ENCODE data around the gene CASP12. TPM values are rescaled to one million over a fixed set of nuclear protein-coding genes. Genes with fewer than 3 reads are reported as not detected.

Gene CASP12
- total and polyA plus RNA-seq, 9 of the 15 experiments (the other 6 are each of a cell fraction or from before 2014, with no cell fraction given): not detected

- FAIRE-seq (no peak), DNase-seq (ENCODE audit: extremely low read depth in 1 of 4, low spot score in 3 of 4) (no peak), ATAC-seq (no peak)
- Histone ChIP-seq H4K20me1 (replicated peaks; ENCODE audit: control insufficient read depth, insufficient read depth, low read length) (no peaks in the 10 kb centered on the region), H3K4me1 (replicated peaks in 1 of 2; ENCODE audit: control insufficient read depth in 2 of 2, insufficient read depth in 2 of 2, low read length in 2 of 2) (no peaks in the 10 kb centered on the region), H3K4me2 (ENCODE audit: insufficient read depth, low read length) (no peak overlapping the region), H3K9me3 (replicated peaks; ENCODE audit: control insufficient read depth, insufficient read depth, low read depth, low read length) (no peaks in the 10 kb centered on the region), H3K9me1 (ENCODE audit: control insufficient read depth, insufficient read depth, low read length) (no peaks in the 10 kb centered on the region), H3K27me3 (ENCODE audit: control insufficient read depth in 2 of 2, insufficient read depth in 2 of 2, low read length in 2 of 2) (no peaks in the 10 kb centered on the region), H3K36me3 (ENCODE audit: control insufficient read depth, insufficient read depth, low read length) (no peaks in the 10 kb centered on the region), H2AFZ (ENCODE audit: low read depth, low read length) (no peak overlapping the region), H3K27ac (ENCODE audit: extremely low read depth, low read depth, low read length) (no peak overlapping the region), H3K79me2 (ENCODE audit: control insufficient read depth, insufficient read depth, low read length) (no peaks in the 10 kb centered on the region), H3K4me3 (no peak overlapping the region), H3K9ac (ENCODE audit: insufficient read depth in 1 of 2, low read depth in 2 of 2, low read length in 2 of 2) (no peak overlapping the region)
- ChIA-PET POLR2A (no interaction called here), CTCF (ENCODE audit: low intra/inter-chr PET ratio) (no interaction called here)
- intact Hi-C loops (cut with micrococcal nuclease) (no loop called here), in situ Hi-C loops (cut with MboI) (no loop called here)
- no peak for TF ChIP-seq ELK3 (CRISPR knock-in tag; IDR thresholded peaks at IDR 0.05)
- 0% methylated on average over 3 of the region's 3 CpGs for WGBS (ENCODE audit: insufficient coverage, low coverage, missing lambda C conversion rate)
- no TSS peak for BruUV-seq (replicated peaks)
Observed at GRCh38 chr11:104881117-104881794, 17.0 kb downstream of the CASP12 start.

- whole genome bisulfite sequencing (ENCODE audit: insufficient coverage, low coverage, missing lambda C conversion rate): under 1% methylated on average over 5 of the region's 5 CpGs
- FAIRE-seq: no peak
- CTCF ChIA-PET (ENCODE audit: low intra/inter-chr PET ratio): no interaction called here
Observed at GRCh38 chr11:104879514-104880190, 18.6 kb downstream of the CASP12 start.

More at GRCh38 chr11:104879514-104880190, 18.6 kb downstream of the CASP12 start:
- H3K79me2 ChIP-seq (ENCODE audit: control insufficient read depth, insufficient read depth, low read length): no peaks in the 10 kb centered on the region
- in situ Hi-C loops (cut with MboI) (no loop called here), intact Hi-C loops (cut with micrococcal nuclease) (no loop called here)
- no peak for TF ChIP-seq SMAD3 (CRISPR knock-in tag; conservative IDR thresholded peaks at IDR 0.05)
- TF ChIP-seq ZNF764 (CRISPR knock-in tag; IDR thresholded peaks at IDR 0.05; ENCODE audit: low read depth): no peak
- no peak for TF ChIP-seq LARP7 (IDR thresholded peaks at IDR 0.05)
- TF ChIP-seq GTF2E2 (tag; IDR thresholded peaks at IDR 0.05): no peak
- TF ChIP-seq NR2C1 (IDR thresholded peaks at IDR 0.05): no peak
- TF ChIP-seq NR2C1 (tag; IDR thresholded peaks at IDR 0.05): no peak
- no peak for TF ChIP-seq PTTG1 (tag; IDR thresholded peaks at IDR 0.05; ENCODE audit: low read depth)
- no peak for TF ChIP-seq TAF9B (IDR thresholded peaks at IDR 0.05; ENCODE audit: partially characterized antibody)
- TF ChIP-seq NRF1 (conservative IDR thresholded peaks at IDR 0.05 in 1 of 2, IDR thresholded peaks at IDR 0.05 in 1 of 2): no peak
- TF ChIP-seq GATAD2B (IDR thresholded peaks at IDR 0.05; ENCODE audit: borderline replicate concordance): no peak
- TF ChIP-seq ZNF512 (tag; IDR thresholded peaks at IDR 0.05): no peak
- no peak overlapping the region for H3K4me2 ChIP-seq (ENCODE audit: insufficient read depth, low read length)
- no peak overlapping the region for H2AFZ ChIP-seq (ENCODE audit: low read depth, low read length)
- H3K4me1 ChIP-seq (replicated peaks in 1 of 2; ENCODE audit: control insufficient read depth in 2 of 2, insufficient read depth in 2 of 2, low read length in 2 of 2): no peaks in the 10 kb centered on the region
- no peaks in the 10 kb centered on the region for H3K36me3 ChIP-seq (ENCODE audit: control insufficient read depth, insufficient read depth, low read length)
- ATAC-seq (no peak), DNase-seq (ENCODE audit: extremely low read depth in 1 of 4, low spot score in 3 of 4) (no peak)
- H3K27me3 ChIP-seq (ENCODE audit: control insufficient read depth in 2 of 2, insufficient read depth in 2 of 2, low read length in 2 of 2): no peaks in the 10 kb centered on the region
- H3K9me3 ChIP-seq (replicated peaks; ENCODE audit: control insufficient read depth, insufficient read depth, low read depth, low read length): no peaks in the 10 kb centered on the region
- H3K4me3 ChIP-seq: no peak overlapping the region
- no peak overlapping the region for H3K9ac ChIP-seq (ENCODE audit: insufficient read depth in 1 of 2, low read depth in 2 of 2, low read length in 2 of 2)
- no peaks in the 10 kb centered on the region for H4K20me1 ChIP-seq (replicated peaks; ENCODE audit: control insufficient read depth, insufficient read depth, low read length)
- H3K9me1 ChIP-seq (ENCODE audit: control insufficient read depth, insufficient read depth, low read length): no peaks in the 10 kb centered on the region
- no TSS peak for BruUV-seq (replicated peaks)
- H3K27ac ChIP-seq (ENCODE audit: extremely low read depth, low read depth, low read length): no peak overlapping the region
- POLR2A ChIA-PET: no interaction called here
